Testis (tissue), 2 donors: ENCODE data around the gene ADGRE2.

Experiments used
- POLR2A ChIP-seq: fragments of 450-650 bp; IDR thresholded peaks from one replicate; pipeline ENCODE4 v1.6.1; 2017; ENCODE audit warnings: antibody characterized with exemption, mild to moderate bottlenecking, moderate library complexity
- TF ChIP-seq, protein P1 (sequence below), 3 experiments: fragments of 450-650 bp in 2 of 3; fragments of 200-600 bp in 1 of 3; sonication (generic) in 1 of 3; IDR thresholded peaks; one replicate each; pipeline ENCODE4 v1.5.1; 2016 to 2019; ENCODE audit warnings: antibody characterized with exemption in 3 of 3, mild to moderate bottlenecking in 2 of 3, moderate library complexity in 1 of 3

DNA sequence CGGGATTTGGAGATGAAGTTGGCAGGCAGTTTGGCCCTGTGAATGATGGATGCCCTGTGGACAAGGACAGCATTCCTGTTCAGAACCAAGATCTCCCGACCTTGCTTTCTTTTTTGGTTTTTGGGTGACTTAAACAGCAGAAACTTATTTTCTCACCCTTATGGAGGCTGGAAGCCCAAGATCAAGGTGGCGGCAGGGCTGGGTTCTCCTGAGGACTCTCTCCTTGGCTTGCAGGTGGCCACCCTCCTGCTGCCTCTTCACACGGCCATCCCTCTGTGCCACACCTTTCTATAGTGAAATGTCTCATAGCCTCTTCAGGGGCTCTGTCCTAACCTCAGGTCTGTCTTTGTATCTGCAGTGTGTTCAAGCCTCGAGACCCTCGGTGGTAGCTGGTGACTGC is 74.5 kb downstream of the ADGRE2 start:
- TF ChIP-seq POLR2A, result no peak
- TF ChIP-seq, protein P1, sequence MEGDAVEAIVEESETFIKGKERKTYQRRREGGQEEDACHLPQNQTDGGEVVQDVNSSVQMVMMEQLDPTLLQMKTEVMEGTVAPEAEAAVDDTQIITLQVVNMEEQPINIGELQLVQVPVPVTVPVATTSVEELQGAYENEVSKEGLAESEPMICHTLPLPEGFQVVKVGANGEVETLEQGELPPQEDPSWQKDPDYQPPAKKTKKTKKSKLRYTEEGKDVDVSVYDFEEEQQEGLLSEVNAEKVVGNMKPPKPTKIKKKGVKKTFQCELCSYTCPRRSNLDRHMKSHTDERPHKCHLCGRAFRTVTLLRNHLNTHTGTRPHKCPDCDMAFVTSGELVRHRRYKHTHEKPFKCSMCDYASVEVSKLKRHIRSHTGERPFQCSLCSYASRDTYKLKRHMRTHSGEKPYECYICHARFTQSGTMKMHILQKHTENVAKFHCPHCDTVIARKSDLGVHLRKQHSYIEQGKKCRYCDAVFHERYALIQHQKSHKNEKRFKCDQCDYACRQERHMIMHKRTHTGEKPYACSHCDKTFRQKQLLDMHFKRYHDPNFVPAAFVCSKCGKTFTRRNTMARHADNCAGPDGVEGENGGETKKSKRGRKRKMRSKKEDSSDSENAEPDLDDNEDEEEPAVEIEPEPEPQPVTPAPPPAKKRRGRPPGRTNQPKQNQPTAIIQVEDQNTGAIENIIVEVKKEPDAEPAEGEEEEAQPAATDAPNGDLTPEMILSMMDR (IDR thresholded peaks at IDR 0.05), result no peak
